ENCODE results near the gene PAM.
"Not testable (repeated sequence)": the region's sequence is repeated elsewhere in the genome, so short reads cannot be mapped to it uniquely, and the experiment has no call there.

PAM gene

GRCh38 chr5:102903074-102903871, 148.2 kb downstream of the PAM start:
- DNase-seq: no peak

- DNase-seq: no peak
Observed at GRCh38 chr5:102905056-102905455, 150.0 kb downstream of the PAM start.

GRCh38 chr5:102907099-102907498, 152.0 kb downstream of the PAM start:
- not testable (repeated sequence) for DNase-seq

GRCh38 chr5:102910240-102911226, 155.4 kb downstream of the PAM start:
- no peak for DNase-seq

- no peak for DNase-seq
Observed at GRCh38 chr5:102911973-102912372, 156.9 kb downstream of the PAM start.

GRCh38 chr5:102916109-102916508, 161.0 kb downstream of the PAM start:
- no peak for DNase-seq

GRCh38 chr5:102918986-102919610, 164.0 kb downstream of the PAM start:
- no peak for DNase-seq

- DNase-seq: no peak
Observed at GRCh38 chr5:102920762-102921161, 165.7 kb downstream of the PAM start.

- DNase-seq: no peak
Observed at GRCh38 chr5:102921341-102922044, 166.4 kb downstream of the PAM start.

GRCh38 chr5:102922111-102922720, 167.1 kb downstream of the PAM start:
- no peak for DNase-seq

- DNase-seq: no peak
Observed at GRCh38 chr5:102922799-102923477, 167.8 kb downstream of the PAM start.

GRCh38 chr5:102924963-102925362, 169.9 kb downstream of the PAM start:
- no peak for DNase-seq

GRCh38 chr5:102927007-102927406, 171.9 kb downstream of the PAM start:
- DNase-seq: no peak

GRCh38 chr5:102930244-102930643, 175.1 kb downstream of the PAM start:
- DNase-seq: no peak

- DNase-seq: no peak
Observed at GRCh38 chr5:102931085-102931725, 176.1 kb downstream of the PAM start.

- DNase-seq: no peak
Observed at GRCh38 chr5:102932781-102933180, 177.7 kb downstream of the PAM start.

- DNase-seq: no peak
Observed at GRCh38 chr5:102933316-102933715, 178.2 kb downstream of the PAM start.

- DNase-seq: no peak
Observed at GRCh38 chr5:102933721-102934459, 178.8 kb downstream of the PAM start.

- DNase-seq: no peak
Observed at GRCh38 chr5:102937894-102938293, 182.8 kb downstream of the PAM start.

GRCh38 chr5:102941111-102941510, 186.0 kb downstream of the PAM start:
- no peak for DNase-seq
